Measurements from ENCODE around the gene THSD7A.

Gene THSD7A

GRCh38 chr7:11804621-11805020 lies 27.4 kb downstream of the THSD7A start:
- DNase-seq (ENCODE audit: low read depth, low spot score), result no peak
- H3K4me3 ChIP-seq (ENCODE audit: low read depth, low read length), result no peak overlapping the region
- TF ChIP-seq CTCF (IDR thresholded peaks at IDR 0.05; ENCODE audit: insufficient read depth, low read length, missing control alignments), result no peak
- ChIA-PET POLR2A (no interaction called here), CTCF (no interaction called here)

- ChIA-PET POLR2A (no interaction called here), CTCF (no interaction called here)
- TF ChIP-seq CTCF (IDR thresholded peaks at IDR 0.05; ENCODE audit: insufficient read depth, low read length, missing control alignments), result no peak
These were observed 36.8 kb downstream of the THSD7A start for GRCh38 chr7:11795231-11795630.

GRCh38 chr7:11792166-11792565 lies 39.8 kb downstream of the THSD7A start:
- ChIA-PET CTCF (no interaction called here), POLR2A (no interaction called here)

More at GRCh38 chr7:11795231-11795630, 36.8 kb downstream of the THSD7A start:
- DNase-seq (ENCODE audit: low read depth, low spot score), result no peak
- H3K4me3 ChIP-seq (ENCODE audit: low read depth, low read length), result no peak overlapping the region

GRCh38 chr7:11788568-11788967 lies 43.4 kb downstream of the THSD7A start:
- H3K4me3 ChIP-seq (ENCODE audit: low read depth, low read length), result no peak overlapping the region
- CTCF ChIA-PET, result no interaction called here
- DNase-seq (ENCODE audit: low read depth, low spot score), result no peak
- no peak for TF ChIP-seq CTCF (IDR thresholded peaks at IDR 0.05; ENCODE audit: insufficient read depth, low read length, missing control alignments)
- POLR2A ChIA-PET, result no interaction called here

More at GRCh38 chr7:11792166-11792565, 39.8 kb downstream of the THSD7A start:
- no peak for DNase-seq (ENCODE audit: low read depth, low spot score)
- TF ChIP-seq CTCF (IDR thresholded peaks at IDR 0.05; ENCODE audit: insufficient read depth, low read length, missing control alignments), result no peak
- no peak overlapping the region for H3K4me3 ChIP-seq (ENCODE audit: low read depth, low read length)

- TF ChIP-seq CTCF (IDR thresholded peaks at IDR 0.05; ENCODE audit: insufficient read depth, low read length, missing control alignments), result no peak
- no peak overlapping the region for H3K4me3 ChIP-seq (ENCODE audit: low read depth, low read length)
- DNase-seq (ENCODE audit: low read depth, low spot score), result no peak
- ChIA-PET POLR2A (no interaction called here), CTCF (no interaction called here)
These were observed 44.5 kb downstream of the THSD7A start for GRCh38 chr7:11787534-11787933.

GRCh38 chr7:11786186-11786585 lies 45.8 kb downstream of the THSD7A start:
- H3K4me3 ChIP-seq (ENCODE audit: low read depth, low read length), result no peak overlapping the region
- CTCF ChIA-PET, result no interaction called here
- no peak for TF ChIP-seq CTCF (IDR thresholded peaks at IDR 0.05; ENCODE audit: insufficient read depth, low read length, missing control alignments)
- no peak for DNase-seq (ENCODE audit: low read depth, low spot score)
- POLR2A ChIA-PET, result no interaction called here
